ENCODE measurements around the gene TMEM163. TPM values are rescaled to one million over a fixed set of nuclear protein-coding genes. Genes with fewer than 3 reads are reported as not detected.

The TMEM163 gene
- total and polyA plus RNA-seq, 4 donors: 5.8 to 46.9 (median 29.8) TPM

GRCh38 chr2:134438371-134438770, 280.4 kb downstream of the TMEM163 start:
- no peak overlapping the region for H3K27ac ChIP-seq (ENCODE audit: low read depth in 1 of 2, low read length in 1 of 2)
- no peak for TF ChIP-seq CTCF (IDR thresholded peaks at IDR 0.05; ENCODE audit: control extremely low read depth, extremely low read depth)
- WGBS, 2 donors: 87 to 94% methylated on average over 3 of the region's 3 CpGs
- H3K27me3 ChIP-seq (ENCODE audit: control insufficient read depth in 3 of 3, insufficient read depth in 3 of 3, low read length in 2 of 3): no peaks in the 10 kb centered on the region
- DNase-seq (no peak), ATAC-seq (ENCODE audit: insufficient read depth, low FRiP score) (no peak)
- H3K4me3 ChIP-seq: no peak overlapping the region
- H3K36me3 ChIP-seq (ENCODE audit: control insufficient read depth in 4 of 4, insufficient read depth in 4 of 4, low read length in 4 of 4): peaks cover 0 to 22% (median 5%) of the 10 kb centered on the region in 4 donors
- H3K9me3 ChIP-seq (ENCODE audit: control insufficient read depth in 4 of 4, insufficient read depth in 3 of 4, low read length in 3 of 4): no peaks in the 10 kb centered on the region
- no peaks in the 10 kb centered on the region for H3K4me1 ChIP-seq (ENCODE audit: control insufficient read depth in 5 of 5, insufficient read depth in 5 of 5, low read length in 5 of 5)
- no peak overlapping the region for H3K9ac ChIP-seq (ENCODE audit: insufficient read depth in 1 of 2, low read length in 2 of 2)

- TF ChIP-seq CTCF (IDR thresholded peaks at IDR 0.05; ENCODE audit: control extremely low read depth, extremely low read depth): no peak
- Histone ChIP-seq H3K4me1 (ENCODE audit: control insufficient read depth in 5 of 5, insufficient read depth in 5 of 5, low read length in 5 of 5) (no peaks in the 10 kb centered on the region), H3K27me3 (ENCODE audit: control insufficient read depth in 3 of 3, insufficient read depth in 3 of 3, low read length in 2 of 3) (no peaks in the 10 kb centered on the region), H3K4me3 (no peak overlapping the region), H3K27ac (ENCODE audit: low read depth in 1 of 2, low read length in 1 of 2) (no peak overlapping the region), H3K36me3 (ENCODE audit: control insufficient read depth in 4 of 4, insufficient read depth in 4 of 4, low read length in 4 of 4) (peaks cover 0 to 16% (median 7%) of the 10 kb centered on the region in 4 donors), H3K9me3 (ENCODE audit: control insufficient read depth in 4 of 4, insufficient read depth in 3 of 4, low read length in 3 of 4) (no peaks in the 10 kb centered on the region), H3K9ac (ENCODE audit: insufficient read depth in 1 of 2, low read length in 2 of 2) (no peak overlapping the region)
- no peak for ATAC-seq (ENCODE audit: insufficient read depth, low FRiP score)
- DNase-seq: no peak
- 91 to 96% methylated on average over 7 of the region's 7 CpGs for WGBS, 2 donors
These were observed 282.1 kb downstream of the TMEM163 start for GRCh38 chr2:134436706-134437105.

- DNase-seq: no peak
- no peak for TF ChIP-seq CTCF (IDR thresholded peaks at IDR 0.05; ENCODE audit: control extremely low read depth, extremely low read depth)
- no peak overlapping the region for H3K4me3 ChIP-seq
- no peak overlapping the region for H3K27ac ChIP-seq (ENCODE audit: low read depth in 1 of 2, low read length in 1 of 2)
- no peak overlapping the region for H3K9ac ChIP-seq (ENCODE audit: insufficient read depth in 1 of 2, low read length in 2 of 2)
- no peaks in the 10 kb centered on the region for H3K4me1 ChIP-seq (ENCODE audit: control insufficient read depth in 5 of 5, insufficient read depth in 5 of 5, low read length in 5 of 5)
- H3K27me3 ChIP-seq (ENCODE audit: control insufficient read depth in 3 of 3, insufficient read depth in 3 of 3, low read length in 2 of 3): no peaks in the 10 kb centered on the region
- peaks cover 0 to 19% (median 8%) of the 10 kb centered on the region in 4 donors for H3K36me3 ChIP-seq (ENCODE audit: control insufficient read depth in 4 of 4, insufficient read depth in 4 of 4, low read length in 4 of 4)
- no peak for ATAC-seq (ENCODE audit: insufficient read depth, low FRiP score)
- H3K9me3 ChIP-seq (ENCODE audit: control insufficient read depth in 4 of 4, insufficient read depth in 3 of 4, low read length in 3 of 4): no peaks in the 10 kb centered on the region
These were observed 282.9 kb downstream of the TMEM163 start for GRCh38 chr2:134435936-134436335.

GRCh38 chr2:134435505-134435904, 283.3 kb downstream of the TMEM163 start:
- Histone ChIP-seq H3K4me1 (ENCODE audit: control insufficient read depth in 5 of 5, insufficient read depth in 5 of 5, low read length in 5 of 5) (no peaks in the 10 kb centered on the region), H3K9ac (ENCODE audit: insufficient read depth in 1 of 2, low read length in 2 of 2) (no peak overlapping the region), H3K27ac (ENCODE audit: low read depth in 1 of 2, low read length in 1 of 2) (no peak overlapping the region), H3K4me3 (no peak overlapping the region), H3K36me3 (ENCODE audit: control insufficient read depth in 4 of 4, insufficient read depth in 4 of 4, low read length in 4 of 4) (peaks cover 0 to 20% (median 8%) of the 10 kb centered on the region in 4 donors), H3K27me3 (ENCODE audit: control insufficient read depth in 3 of 3, insufficient read depth in 3 of 3, low read length in 2 of 3) (no peaks in the 10 kb centered on the region), H3K9me3 (ENCODE audit: control insufficient read depth in 4 of 4, insufficient read depth in 3 of 4, low read length in 3 of 4) (no peaks in the 10 kb centered on the region)
- peak in 1 of 3 donors; percentile 20 for DNase-seq
- no peak for TF ChIP-seq CTCF (IDR thresholded peaks at IDR 0.05; ENCODE audit: control extremely low read depth, extremely low read depth)
- no peak for ATAC-seq (ENCODE audit: insufficient read depth, low FRiP score)
- WGBS, 2 donors: 85 to 98% methylated on average over 4 of the region's 4 CpGs
